A549 (cell line): ENCODE data around the gene DGUOK. TPM values are rescaled to one million over a fixed set of nuclear protein-coding genes. Genes with fewer than 3 reads are reported as not detected.

ENCODE experiments used
- ATAC-seq, 2 experiments: fragments of 200-7000 bp in 1 of 2; fragments of >200 bp in 1 of 2; cut with Nextera tagmentation in 1 of 2; cut with Tn5 transposase in 1 of 2; 3 replicates each; pipeline versions ENCODE4 v1.8.0 to v1.9.1; 2018 to 2020; ENCODE audit warnings: mild to moderate bottlenecking in 1 of 2, moderate library complexity in 1 of 2
- CTCF ChIA-PET: fragments of 300-600 bp; sonication (Branson Sonifier 250); formaldehyde crosslinking; extraction: SDS; loops from one replicate; lab custom pipeline; 2021; ENCODE audit warnings: antibody characterized with exemption, inconsistent platforms; lab: Yijun Ruan, JAX
- POLR2A ChIA-PET: fragments of 350-600 bp; formaldehyde crosslinking; extraction: SDS; loops from one replicate; lab custom pipeline; 2021; ENCODE audit warnings: antibody characterized with exemption, inconsistent platforms; lab: Yijun Ruan, JAX
- DNase-seq, 2 experiments: peaks; one replicate each; pipeline versions ENCODE4 v3.0.0 to v3.0.0-alpha.2; 2011 to 2016; ENCODE audit warnings: low read depth in 1 of 2, low spot score in 1 of 2
- FAIRE-seq: peaks from 2 replicates; lab custom pipeline; 2011; peaks lifted over from hg19 to GRCh38; lab: Jason Lieb, UNC
- H3K27ac ChIP-seq, 2 experiments: fragments of >200 bp; sonication (Bioruptor Twin); formaldehyde crosslinking; 3 replicates each; pipeline ENCODE4 v1.5.1; 2016 to 2017
- H3K4me1 ChIP-seq: fragments of >200 bp; sonication (Bioruptor Twin); formaldehyde crosslinking; 3 replicates; pipeline ENCODE4 v1.6.1; 2016
- H3K4me2 ChIP-seq: fragments of >200 bp; sonication (Bioruptor Twin); formaldehyde crosslinking; 3 replicates; pipeline ENCODE4 v1.6.1; 2016
- H3K4me3 ChIP-seq: fragments of >200 bp; sonication (Bioruptor Twin); formaldehyde crosslinking; 3 replicates; pipeline ENCODE4 v1.5.1; 2016
- H3K9me3 ChIP-seq: fragments of >200 bp; sonication (Bioruptor Twin); formaldehyde crosslinking; 3 replicates; pipeline ENCODE4 v1.6.1; 2016
- BHLHE40 ChIP-seq: IDR thresholded peaks from 2 replicates; pipeline ENCODE4 v1.6.1; 2012; ENCODE audit warnings: low read depth, low read length, inconsistent platforms
- CEBPB ChIP-seq, 2 experiments: fragments of >200 bp in 1 of 2; sonication (Bioruptor Twin) in 1 of 2; formaldehyde crosslinking in 1 of 2; IDR thresholded peaks; 2 replicates each; pipeline ENCODE4 v1.6.1; 2012 to 2016
- GATA3 ChIP-seq: IDR thresholded peaks from 2 replicates; pipeline ENCODE4 v1.6.1; 2012; ENCODE audit warnings: borderline replicate concordance
- HOXA7 ChIP-seq: fragments of 250-450 bp; sonication (Bioruptor Pico); IDR thresholded peaks from 2 replicates; pipeline ENCODE4 v1.5.0; 2020; ENCODE audit warnings: mild to moderate bottlenecking, moderate library complexity
- HOXB5 ChIP-seq: fragments of 250-450 bp; sonication (Bioruptor Pico); IDR thresholded peaks from 2 replicates; pipeline ENCODE4 v1.5.0; 2020; ENCODE audit warnings: mild to moderate bottlenecking, moderate library complexity
- NPAS2 ChIP-seq: fragments of 250-450 bp; sonication (Bioruptor Pico); IDR thresholded peaks from 2 replicates; pipeline ENCODE4 v1.8.0; 2022; ENCODE audit warnings: mild to moderate bottlenecking, moderate library complexity, borderline replicate concordance
- POLR2A ChIP-seq: IDR thresholded peaks from 2 replicates; pipeline ENCODE4 v1.6.1; 2012; ENCODE audit warnings: mild to moderate bottlenecking, low read length
- RARB ChIP-seq: fragments of 250-450 bp; sonication (Bioruptor Pico); IDR thresholded peaks from 2 replicates; pipeline ENCODE4 v1.8.0; 2021; ENCODE audit warnings: mild to moderate bottlenecking, moderate library complexity
- RCOR1 ChIP-seq: fragments of 150-350 bp; IDR thresholded peaks from 2 replicates; pipeline ENCODE4 v1.6.1; 2014; ENCODE audit warnings: antibody characterized with exemption, low read length, low read depth
- SMC3 ChIP-seq: fragments of >200 bp; sonication (Bioruptor Twin); formaldehyde crosslinking; IDR thresholded peaks from 3 replicates; pipeline ENCODE4 v1.6.1; 2018; ENCODE audit warnings: inconsistent platforms
- TFCP2L1 ChIP-seq: fragments of 250-450 bp; sonication (Bioruptor Pico); IDR thresholded peaks from 2 replicates; pipeline ENCODE4 v1.5.0; 2021; ENCODE audit warnings: mild to moderate bottlenecking
- ZFP36 ChIP-seq: fragments of 450-650 bp; IDR thresholded peaks from 2 replicates; pipeline ENCODE4 v1.6.1; 2014; ENCODE audit warnings: borderline replicate concordance; ENCODE audit not compliant: partially characterized antibody
- WGBS: methylation state at CpG from one replicate; pipeline ENCODE4 v1.1.6; 2017; ENCODE audit errors: missing lambda C conversion rate; 5-methylcytosine and 5-hydroxymethylcytosine counted together
- polyA plus RNA-seq, 4 experiments: library from polyadenylated mRNA; depleted of rRNA in 3 of 4; stranded (reverse); fragments of >200 nt; fragmentation: RNase III in 1 of 4; extraction: RNeasy Plus Mini Kit Qiagen cat#74134 plus additional on column Dnase treatment in 1 of 4; gene quantifications; 2 replicates in 3 of 4; 3 replicates in 1 of 4; pipeline ENCODE4 v1.2.3, GENCODE V29; 2011 to 2017
- TF ChIP-seq, protein P1 (sequence below): IDR thresholded peaks from 2 replicates; pipeline ENCODE4 v1.6.1; 2012; ENCODE audit warnings: low read depth, borderline replicate concordance
- TF ChIP-seq, protein P2 (sequence below): fragments of >200 bp; sonication (Bioruptor Twin); formaldehyde crosslinking; IDR thresholded peaks from 2 replicates; pipeline ENCODE4 v1.6.1; 2016
- TF ChIP-seq, protein P3 (sequence below): IDR thresholded peaks from 2 replicates; pipeline ENCODE4 v1.6.1; 2012
- TF ChIP-seq, protein P4 (sequence below): IDR thresholded peaks from 2 replicates; pipeline ENCODE4 v1.6.1; 2012
- TF ChIP-seq, protein P5 (sequence below): fragments of >200 bp; sonication (Bioruptor Twin); formaldehyde crosslinking; IDR thresholded peaks from 3 replicates; pipeline ENCODE4 v1.6.1; 2016
- TF ChIP-seq, protein P6 (sequence below): fragments of 200-600 bp; sonication (generic); IDR thresholded peaks from 2 replicates; pipeline ENCODE4 v1.6.1; 2016; ENCODE audit warnings: antibody characterized with exemption, mild to moderate bottlenecking, moderate library complexity

Gene DGUOK
- polyA plus RNA-seq, 2 of the 4 experiments (the other 2 are of a cell fraction), result 128 to 145 TPM

DNA sequence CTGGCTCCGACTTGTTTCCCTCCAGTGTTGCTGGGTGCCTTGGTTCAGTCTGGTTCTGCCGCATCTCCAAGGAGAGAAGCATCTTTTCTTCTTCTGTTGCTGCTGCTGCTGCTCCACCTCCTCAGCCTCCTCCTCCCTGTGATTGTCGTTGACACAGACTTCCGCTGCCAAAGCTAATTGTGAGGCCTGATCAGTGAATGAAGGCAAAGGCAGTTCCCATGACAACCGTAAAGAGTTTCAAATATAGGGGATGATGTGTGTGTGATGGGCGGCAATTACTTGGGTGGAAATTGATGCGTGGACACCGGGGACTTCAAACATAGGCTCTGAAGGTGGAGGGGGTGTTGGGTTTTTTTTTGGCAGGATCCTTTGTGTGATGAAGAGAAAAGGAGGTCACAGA lies 71.8 kb downstream of the DGUOK start:
- TF ChIP-seq RARB (CRISPR knock-in tag) (no peak), CEBPB (IDR thresholded peaks at IDR 0.05) (no peak)
- TF ChIP-seq, protein P1, sequence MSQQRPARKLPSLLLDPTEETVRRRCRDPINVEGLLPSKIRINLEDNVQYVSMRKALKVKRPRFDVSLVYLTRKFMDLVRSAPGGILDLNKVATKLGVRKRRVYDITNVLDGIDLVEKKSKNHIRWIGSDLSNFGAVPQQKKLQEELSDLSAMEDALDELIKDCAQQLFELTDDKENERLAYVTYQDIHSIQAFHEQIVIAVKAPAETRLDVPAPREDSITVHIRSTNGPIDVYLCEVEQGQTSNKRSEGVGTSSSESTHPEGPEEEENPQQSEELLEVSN, result no peak
- TF ChIP-seq, protein P2, sequence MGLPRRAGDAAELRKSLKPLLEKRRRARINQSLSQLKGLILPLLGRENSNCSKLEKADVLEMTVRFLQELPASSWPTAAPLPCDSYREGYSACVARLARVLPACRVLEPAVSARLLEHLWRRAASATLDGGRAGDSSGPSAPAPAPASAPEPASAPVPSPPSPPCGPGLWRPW, result no peak
- TF ChIP-seq, all 56 proteins: peak for 0
- DNase-seq (no peak), FAIRE-seq (no peak), ATAC-seq (no peak)
- WGBS, result 90% methylated on average over 8 of the region's 8 CpGs
- ChIA-PET POLR2A (no interaction called here), CTCF (interaction anchor here (1.1 kb wide), 1 partner anchor 178 kb away, joined by 3 read pairs; no protein-coding TSS in a partner anchor)
- Histone ChIP-seq H3K4me2 (no peak overlapping the region), H3K4me3 (no peak overlapping the region), H3K27ac (no peak overlapping the region), H3K4me1 (peaks cover 27% of the 10 kb centered on the region), H3K9me3 (no peaks in the 10 kb centered on the region)

DNA sequence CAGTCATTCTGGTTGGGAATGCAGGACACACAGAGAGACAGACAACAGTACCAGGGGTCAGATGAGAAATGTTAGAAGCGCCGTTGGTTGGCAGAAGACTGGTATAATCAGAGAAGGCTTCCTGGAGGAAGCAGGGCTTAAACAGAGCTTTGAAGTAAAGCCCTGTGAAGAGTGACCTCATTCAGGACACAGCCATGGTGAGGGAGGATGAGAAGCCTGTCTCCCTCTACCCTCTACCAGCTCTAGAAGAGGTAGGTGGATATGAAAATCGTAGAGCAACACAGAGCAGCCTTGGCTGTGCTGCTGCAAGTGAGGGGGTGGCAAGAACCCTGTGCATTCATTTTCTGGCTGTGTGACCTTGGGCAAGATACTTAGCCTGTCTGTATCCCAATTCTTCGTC lies 72.3 kb downstream of the DGUOK start:
- Histone ChIP-seq H3K4me1 (peaks cover 27% of the 10 kb centered on the region), H3K4me3 (no peak overlapping the region), H3K4me2 (no peak overlapping the region), H3K27ac (no peak overlapping the region), H3K9me3 (no peaks in the 10 kb centered on the region)
- FAIRE-seq, result no peak
- DNase-seq, result no peak
- TF ChIP-seq ZFP36 (peak; percentile 64), TFCP2L1 (no peak), RCOR1 (no peak), SMC3 (no peak), HOXB5 (CRISPR knock-in tag) (no peak), NPAS2 (no peak)
- TF ChIP-seq, protein P2, result no peak
- WGBS, result 88% methylated on average over 4 of the region's 4 CpGs
- ChIA-PET POLR2A (no interaction called here), CTCF (no interaction called here)
- no peak for ATAC-seq

DNA sequence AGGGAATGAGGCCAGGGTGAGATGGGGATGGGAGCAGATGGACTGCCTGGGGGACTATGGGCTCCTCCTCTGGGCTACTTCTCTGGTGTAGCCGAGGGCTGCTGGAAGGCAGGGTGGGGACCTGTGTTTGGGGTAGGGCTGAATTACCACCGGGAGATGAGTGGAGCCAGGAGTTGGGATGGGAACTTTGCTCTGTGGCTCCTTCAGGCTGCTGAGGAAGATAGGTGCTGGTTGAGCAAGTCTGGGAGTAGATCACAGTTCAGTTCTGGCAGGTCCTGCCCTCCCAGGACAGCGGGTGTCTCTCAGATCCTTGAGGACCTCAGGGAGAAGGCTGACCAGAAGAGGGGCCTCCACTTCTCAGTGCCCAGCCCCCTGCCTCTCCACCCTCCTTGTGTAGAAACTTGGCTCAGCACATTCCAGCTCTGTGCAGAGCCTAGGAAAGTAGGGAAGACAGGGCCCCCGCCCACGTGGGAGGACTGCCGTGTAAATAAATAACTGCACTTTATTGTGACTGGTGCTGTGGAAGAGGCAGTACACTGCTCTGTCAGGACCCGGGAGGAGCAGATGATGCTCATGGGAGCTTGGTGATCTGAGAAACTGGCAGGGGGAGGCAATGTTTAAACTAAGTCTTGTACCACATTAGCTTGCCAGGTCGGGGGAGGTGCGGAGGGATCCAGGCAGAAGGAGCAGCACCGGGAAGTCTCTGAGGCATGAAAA lies 73.4 kb downstream of the DGUOK start:
- TF ChIP-seq POLR2A (no peak), BHLHE40 (no peak), GATA3 (no peak), HOXA7 (no peak)
- TF ChIP-seq, protein P3, sequence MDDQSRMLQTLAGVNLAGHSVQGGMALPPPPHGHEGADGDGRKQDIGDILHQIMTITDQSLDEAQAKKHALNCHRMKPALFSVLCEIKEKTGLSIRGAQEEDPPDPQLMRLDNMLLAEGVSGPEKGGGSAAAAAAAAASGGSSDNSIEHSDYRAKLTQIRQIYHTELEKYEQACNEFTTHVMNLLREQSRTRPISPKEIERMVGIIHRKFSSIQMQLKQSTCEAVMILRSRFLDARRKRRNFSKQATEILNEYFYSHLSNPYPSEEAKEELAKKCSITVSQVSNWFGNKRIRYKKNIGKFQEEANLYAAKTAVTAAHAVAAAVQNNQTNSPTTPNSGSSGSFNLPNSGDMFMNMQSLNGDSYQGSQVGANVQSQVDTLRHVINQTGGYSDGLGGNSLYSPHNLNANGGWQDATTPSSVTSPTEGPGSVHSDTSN, result no peak
- TF ChIP-seq, protein P4, sequence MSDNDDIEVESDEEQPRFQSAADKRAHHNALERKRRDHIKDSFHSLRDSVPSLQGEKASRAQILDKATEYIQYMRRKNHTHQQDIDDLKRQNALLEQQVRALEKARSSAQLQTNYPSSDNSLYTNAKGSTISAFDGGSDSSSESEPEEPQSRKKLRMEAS, result 0 out of 2 replicates have a peak, but pooled peaks have one; percentile 33
- TF ChIP-seq, protein P5, sequence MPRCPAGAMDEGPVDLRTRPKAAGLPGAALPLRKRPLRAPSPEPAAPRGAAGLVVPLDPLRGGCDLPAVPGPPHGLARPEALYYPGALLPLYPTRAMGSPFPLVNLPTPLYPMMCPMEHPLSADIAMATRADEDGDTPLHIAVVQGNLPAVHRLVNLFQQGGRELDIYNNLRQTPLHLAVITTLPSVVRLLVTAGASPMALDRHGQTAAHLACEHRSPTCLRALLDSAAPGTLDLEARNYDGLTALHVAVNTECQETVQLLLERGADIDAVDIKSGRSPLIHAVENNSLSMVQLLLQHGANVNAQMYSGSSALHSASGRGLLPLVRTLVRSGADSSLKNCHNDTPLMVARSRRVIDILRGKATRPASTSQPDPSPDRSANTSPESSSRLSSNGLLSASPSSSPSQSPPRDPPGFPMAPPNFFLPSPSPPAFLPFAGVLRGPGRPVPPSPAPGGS, result no peak
- TF ChIP-seq, protein P6, sequence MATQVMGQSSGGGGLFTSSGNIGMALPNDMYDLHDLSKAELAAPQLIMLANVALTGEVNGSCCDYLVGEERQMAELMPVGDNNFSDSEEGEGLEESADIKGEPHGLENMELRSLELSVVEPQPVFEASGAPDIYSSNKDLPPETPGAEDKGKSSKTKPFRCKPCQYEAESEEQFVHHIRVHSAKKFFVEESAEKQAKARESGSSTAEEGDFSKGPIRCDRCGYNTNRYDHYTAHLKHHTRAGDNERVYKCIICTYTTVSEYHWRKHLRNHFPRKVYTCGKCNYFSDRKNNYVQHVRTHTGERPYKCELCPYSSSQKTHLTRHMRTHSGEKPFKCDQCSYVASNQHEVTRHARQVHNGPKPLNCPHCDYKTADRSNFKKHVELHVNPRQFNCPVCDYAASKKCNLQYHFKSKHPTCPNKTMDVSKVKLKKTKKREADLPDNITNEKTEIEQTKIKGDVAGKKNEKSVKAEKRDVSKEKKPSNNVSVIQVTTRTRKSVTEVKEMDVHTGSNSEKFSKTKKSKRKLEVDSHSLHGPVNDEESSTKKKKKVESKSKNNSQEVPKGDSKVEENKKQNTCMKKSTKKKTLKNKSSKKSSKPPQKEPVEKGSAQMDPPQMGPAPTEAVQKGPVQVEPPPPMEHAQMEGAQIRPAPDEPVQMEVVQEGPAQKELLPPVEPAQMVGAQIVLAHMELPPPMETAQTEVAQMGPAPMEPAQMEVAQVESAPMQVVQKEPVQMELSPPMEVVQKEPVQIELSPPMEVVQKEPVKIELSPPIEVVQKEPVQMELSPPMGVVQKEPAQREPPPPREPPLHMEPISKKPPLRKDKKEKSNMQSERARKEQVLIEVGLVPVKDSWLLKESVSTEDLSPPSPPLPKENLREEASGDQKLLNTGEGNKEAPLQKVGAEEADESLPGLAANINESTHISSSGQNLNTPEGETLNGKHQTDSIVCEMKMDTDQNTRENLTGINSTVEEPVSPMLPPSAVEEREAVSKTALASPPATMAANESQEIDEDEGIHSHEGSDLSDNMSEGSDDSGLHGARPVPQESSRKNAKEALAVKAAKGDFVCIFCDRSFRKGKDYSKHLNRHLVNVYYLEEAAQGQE, result no peak
- peak overlapping the region in 1 of 2 experiments; percentile 33; a peak in 1 of 6 replicates for H3K27ac ChIP-seq
- H3K4me1 ChIP-seq, result peaks cover 27% of the 10 kb centered on the region
- H3K9me3 ChIP-seq, result no peaks in the 10 kb centered on the region
- H3K4me3 ChIP-seq, result no peak overlapping the region
- ChIA-PET POLR2A (interaction anchor here (0.6 kb wide), 1 partner anchor 20 kb away, joined by 3 read pairs; no protein-coding TSS in a partner anchor), CTCF (interaction anchor here (1.2 to 2.1 kb wide), 3 partner anchors 14 to 176 kb away, joined by 3 to 9 read pairs (median 3); no protein-coding TSS in a partner anchor)
- FAIRE-seq (no peak), DNase-seq (no peak), ATAC-seq (peak in 1 of 2 experiments; percentile 32; a peak in 3 of 6 replicates)
- peak overlapping the region; percentile 28 for H3K4me2 ChIP-seq
- WGBS, result 57% methylated on average over 10 of the region's 10 CpGs
